HUES48 (cell line): ENCODE measurements around the gene SHPK.

Experiments
- H3K27ac ChIP-seq: one replicate; pipeline ENCODE4 v1.7.0; 2013; ENCODE audit warnings: low read depth, low read length, inconsistent platforms
- H3K27me3 ChIP-seq: 2 replicates; pipeline ENCODE4 v1.6.1; 2013; ENCODE audit warnings: mild to moderate bottlenecking, low read length; ENCODE audit not compliant: control insufficient read depth, insufficient read depth
- H3K36me3 ChIP-seq: 2 replicates; pipeline ENCODE4 v1.6.1; 2013; ENCODE audit warnings: low read length; ENCODE audit not compliant: control insufficient read depth, insufficient read depth
- H3K4me1 ChIP-seq: 2 replicates; pipeline ENCODE4 v1.6.1; 2013; ENCODE audit warnings: mild to moderate bottlenecking, low read length; ENCODE audit not compliant: control insufficient read depth, insufficient read depth
- H3K4me3 ChIP-seq: 2 replicates; pipeline ENCODE4 v1.5.1; 2013; ENCODE audit warnings: mild to moderate bottlenecking, low read depth, low read length
- H3K9ac ChIP-seq: 2 replicates; pipeline ENCODE4 v1.6.1; 2013; ENCODE audit warnings: mild to moderate bottlenecking, low read depth, low read length, moderate library complexity
- H3K9me3 ChIP-seq: 2 replicates; pipeline ENCODE4 v1.6.1; 2013; ENCODE audit warnings: low read length; ENCODE audit not compliant: control insufficient read depth, insufficient read depth

SHPK gene

GRCh38 chr17:3659541-3660111, 23.6 kb upstream of the SHPK start:
- H3K27ac ChIP-seq: no peak overlapping the region
- H3K36me3 ChIP-seq: peaks cover 28% of the 10 kb centered on the region

GRCh38 chr17:3658784-3659449, 22.9 kb upstream of the SHPK start:
- Histone ChIP-seq H3K9ac (no peak overlapping the region), H3K9me3 (no peaks in the 10 kb centered on the region), H3K36me3 (peaks cover 23% of the 10 kb centered on the region), H3K4me1 (0 out of 2 replicates have a peak, but pooled peaks cover 5% of the 10 kb centered on the region), H3K27ac (no peak overlapping the region), H3K27me3 (no peaks in the 10 kb centered on the region), H3K4me3 (no peak overlapping the region)

More at GRCh38 chr17:3659541-3660111, 23.6 kb upstream of the SHPK start:
- H3K4me3 ChIP-seq: no peak overlapping the region
- no peak overlapping the region for H3K9ac ChIP-seq
- no peaks in the 10 kb centered on the region for H3K9me3 ChIP-seq
- H3K27me3 ChIP-seq: no peaks in the 10 kb centered on the region
- 0 out of 2 replicates have a peak, but pooled peaks cover 5% of the 10 kb centered on the region for H3K4me1 ChIP-seq

GRCh38 chr17:3657874-3658783, 22.1 kb upstream of the SHPK start:
- Histone ChIP-seq H3K4me1 (0 out of 2 replicates have a peak, but pooled peaks cover 5% of the 10 kb centered on the region), H3K9ac (no peak overlapping the region), H3K4me3 (no peak overlapping the region), H3K27ac (no peak overlapping the region), H3K36me3 (peaks cover 15% of the 10 kb centered on the region), H3K9me3 (no peaks in the 10 kb centered on the region), H3K27me3 (no peaks in the 10 kb centered on the region)

- no peaks in the 10 kb centered on the region for H3K27me3 ChIP-seq
- H3K9me3 ChIP-seq: no peaks in the 10 kb centered on the region
- H3K9ac ChIP-seq: no peak overlapping the region
- peaks cover 11% of the 10 kb centered on the region; the same call in 1 of the 2 replicates for H3K36me3 ChIP-seq
- 0 out of 2 replicates have a peak, but pooled peaks cover 5% of the 10 kb centered on the region for H3K4me1 ChIP-seq
- no peak overlapping the region for H3K27ac ChIP-seq
- no peak overlapping the region for H3K4me3 ChIP-seq
Observed at GRCh38 chr17:3657588-3657869, 21.5 kb upstream of the SHPK start.

GRCh38 chr17:3656755-3657587, 20.9 kb upstream of the SHPK start:
- Histone ChIP-seq H3K36me3 (peaks cover 11% of the 10 kb centered on the region; the same call in 1 of the 2 replicates), H3K27me3 (no peaks in the 10 kb centered on the region), H3K27ac (no peak overlapping the region), H3K9me3 (no peaks in the 10 kb centered on the region), H3K4me3 (no peak overlapping the region), H3K9ac (no peak overlapping the region), H3K4me1 (0 out of 2 replicates have a peak, but pooled peaks cover 5% of the 10 kb centered on the region)

GRCh38 chr17:3656353-3656752, 20.3 kb upstream of the SHPK start:
- Histone ChIP-seq H3K9ac (no peak overlapping the region), H3K4me1 (0 out of 2 replicates have a peak, but pooled peaks cover 5% of the 10 kb centered on the region), H3K27ac (no peak overlapping the region), H3K27me3 (no peaks in the 10 kb centered on the region), H3K36me3 (peaks cover 11% of the 10 kb centered on the region; the same call in 1 of the 2 replicates), H3K4me3 (no peak overlapping the region), H3K9me3 (no peaks in the 10 kb centered on the region)

GRCh38 chr17:3655766-3656165, 19.7 kb upstream of the SHPK start:
- H3K4me3 ChIP-seq: no peak overlapping the region
- H3K27ac ChIP-seq: no peak overlapping the region
- H3K4me1 ChIP-seq: 0 out of 2 replicates have a peak, but pooled peaks cover 5% of the 10 kb centered on the region
- H3K36me3 ChIP-seq: peaks cover 8% of the 10 kb centered on the region; the same call in 1 of the 2 replicates
- no peaks in the 10 kb centered on the region for H3K27me3 ChIP-seq
- no peak overlapping the region for H3K9ac ChIP-seq
- H3K9me3 ChIP-seq: no peaks in the 10 kb centered on the region

GRCh38 chr17:3647769-3648555, 11.9 kb upstream of the SHPK start:
- H3K27me3 ChIP-seq: no peaks in the 10 kb centered on the region
- peaks cover 31% of the 10 kb centered on the region for H3K36me3 ChIP-seq
- H3K4me1 ChIP-seq: no peaks in the 10 kb centered on the region
- no peaks in the 10 kb centered on the region for H3K9me3 ChIP-seq
- H3K9ac ChIP-seq: no peak overlapping the region
- H3K27ac ChIP-seq: no peak overlapping the region
- no peak overlapping the region for H3K4me3 ChIP-seq

- Histone ChIP-seq H3K4me1 (no peaks in the 10 kb centered on the region), H3K36me3 (peaks cover 31% of the 10 kb centered on the region), H3K27me3 (no peaks in the 10 kb centered on the region), H3K9me3 (no peaks in the 10 kb centered on the region), H3K27ac (no peak overlapping the region), H3K9ac (no peak overlapping the region), H3K4me3 (no peak overlapping the region)
Observed at GRCh38 chr17:3647251-3647650, 11.2 kb upstream of the SHPK start.

- Histone ChIP-seq H3K27me3 (no peaks in the 10 kb centered on the region), H3K9me3 (no peaks in the 10 kb centered on the region), H3K4me3 (no peak overlapping the region), H3K27ac (no peak overlapping the region), H3K9ac (no peak overlapping the region), H3K36me3 (peaks cover 38% of the 10 kb centered on the region), H3K4me1 (peaks cover 9% of the 10 kb centered on the region)
Observed at GRCh38 chr17:3645310-3645709, 9.3 kb upstream of the SHPK start.
